ENCODE data around the gene TEAD1. TPM values are rescaled to one million over a fixed set of nuclear protein-coding genes. Genes with fewer than 3 reads are reported as not detected.

The TEAD1 gene
- total RNA-seq, 8 experiments from 2014 or later = 18.0 to 125 (median 40.2) TPM

GRCh38 chr11:12737024-12737423 is 62.8 kb downstream of the TEAD1 start:
- ATAC-seq (replicated peaks in 6 of 8) = no peak
- H3K27ac ChIP-seq = no peak overlapping the region
- no peak overlapping the region for H3K4me3 ChIP-seq
- H3K4me1 ChIP-seq (replicated peaks in 1 of 2) = peaks cover 0 to 2% of the 10 kb centered on the region in 2 donors
- in situ Hi-C loops (cut with MboI; ENCODE audit: low pct_unique_long_range_greater_than_20kb in 2 of 9, low sequenced_read_pairs in 9 of 9, unreplicated experiment in 9 of 9) = no loop called here
- WGBS, 10 experiments = 60 to 100% (median 81%) methylated on average over 2 of the region's 2 CpGs

GRCh38 chr11:12741671-12742216 is 67.5 kb downstream of the TEAD1 start:
- peaks cover 21 to 25% of the 10 kb centered on the region in 2 donors for H3K4me1 ChIP-seq (replicated peaks in 1 of 2)
- in situ Hi-C loops (cut with MboI; ENCODE audit: low pct_unique_long_range_greater_than_20kb in 2 of 9, low sequenced_read_pairs in 9 of 9, unreplicated experiment in 9 of 9) = no loop called here
- H3K27ac ChIP-seq = no peak overlapping the region
- no peak for ATAC-seq (replicated peaks in 6 of 8)
- whole genome bisulfite sequencing, 10 experiments = 0 to 100% (median 63%) methylated on average over 1 of the region's 1 CpG; no CpG with 5 or more reads in 2 of the 10 experiments
- no peak overlapping the region for H3K4me3 ChIP-seq

DNA sequence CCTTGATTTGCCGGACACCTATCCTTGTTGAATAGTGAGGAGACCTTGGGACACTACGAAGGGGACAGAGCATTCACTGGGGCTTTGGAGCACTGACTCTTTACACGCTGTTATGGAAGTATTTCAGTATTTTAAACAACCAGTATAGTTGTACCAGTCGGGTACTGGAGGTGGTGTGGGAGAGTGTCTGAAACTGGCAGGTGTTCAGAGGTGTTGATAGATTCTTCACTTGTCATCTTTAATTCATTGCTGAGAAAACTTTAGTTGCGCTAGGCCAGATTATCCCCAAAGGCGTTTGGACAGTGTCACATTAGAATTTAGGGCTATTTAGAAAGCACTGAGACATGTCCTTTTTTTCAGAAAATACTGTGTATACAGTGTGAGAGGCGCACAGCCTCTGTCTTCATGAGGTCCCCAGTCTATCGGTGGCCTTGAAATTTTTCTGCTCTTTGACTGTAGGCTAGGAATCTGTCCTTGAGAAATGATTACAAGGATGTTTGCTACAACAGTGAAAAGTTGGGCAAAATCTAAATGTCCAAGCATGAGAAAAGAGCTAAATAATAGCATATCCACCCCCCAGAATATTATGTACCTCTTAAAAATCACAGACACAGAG is 69.7 kb downstream of the TEAD1 start:
- Histone ChIP-seq H3K27ac (no peak overlapping the region), H3K4me1 (replicated peaks in 1 of 2) (peaks cover 24 to 29% of the 10 kb centered on the region in 2 donors), H3K4me3 (no peak overlapping the region)
- in situ Hi-C loops (cut with MboI; ENCODE audit: low pct_unique_long_range_greater_than_20kb in 2 of 9, low sequenced_read_pairs in 9 of 9, unreplicated experiment in 9 of 9) = no loop called here
- 64 to 100% (median 83%) methylated on average over 1 to 7 of the region's 8 CpGs; no CpG with 5 or more reads in 1 of the 10 experiments for WGBS, 10 experiments
- no peak for ATAC-seq (replicated peaks in 6 of 8)

DNA sequence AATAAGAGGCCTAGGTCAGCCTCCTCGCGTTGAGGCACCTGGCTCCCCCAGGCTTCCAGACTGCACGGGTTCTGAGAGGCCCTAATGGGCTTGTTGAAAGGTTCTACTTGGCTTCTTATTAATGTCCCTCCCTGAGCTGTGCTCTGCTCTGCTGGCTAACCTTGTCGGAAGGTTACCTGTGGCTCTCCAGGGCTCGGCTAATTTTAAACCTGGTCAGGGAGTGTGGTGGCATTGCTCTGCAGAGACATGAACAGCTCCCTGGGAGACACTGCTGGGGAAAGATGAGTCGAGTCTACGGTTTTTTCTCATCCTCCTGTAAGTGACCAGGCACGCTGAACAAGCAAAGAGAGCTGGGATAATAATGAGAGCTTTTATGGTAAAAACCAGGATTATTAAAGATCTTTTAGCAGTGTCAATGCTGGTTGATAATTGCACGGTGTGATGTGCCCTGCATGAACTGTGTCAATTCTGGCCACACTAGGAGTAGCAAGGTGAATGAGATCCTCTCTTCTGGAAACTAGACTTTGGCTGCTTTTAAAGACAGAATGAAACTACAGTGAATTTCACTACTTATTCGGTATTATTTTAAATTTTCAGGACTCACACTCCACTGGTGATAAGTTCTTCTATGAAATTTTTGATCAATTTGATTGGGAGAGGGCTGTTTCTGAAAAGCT is 70.7 kb downstream of the TEAD1 start:
- Histone ChIP-seq H3K4me3 (no peak overlapping the region), H3K4me1 (replicated peaks in 1 of 2) (peaks cover 29% of the 10 kb centered on the region in 2 donors), H3K27ac (peak overlapping the region in 1 of 2 donors; percentile 26)
- WGBS, 10 experiments = 18 to 93% (median 54%) methylated on average over 1 to 10 of the region's 10 CpGs
- in situ Hi-C loops (cut with MboI; ENCODE audit: low pct_unique_long_range_greater_than_20kb in 2 of 9, low sequenced_read_pairs in 9 of 9, unreplicated experiment in 9 of 9) = no loop called here
- ATAC-seq (replicated peaks in 6 of 8) = peak in 5 of 8 experiments; percentile 66 to 94 (median 92)

DNA sequence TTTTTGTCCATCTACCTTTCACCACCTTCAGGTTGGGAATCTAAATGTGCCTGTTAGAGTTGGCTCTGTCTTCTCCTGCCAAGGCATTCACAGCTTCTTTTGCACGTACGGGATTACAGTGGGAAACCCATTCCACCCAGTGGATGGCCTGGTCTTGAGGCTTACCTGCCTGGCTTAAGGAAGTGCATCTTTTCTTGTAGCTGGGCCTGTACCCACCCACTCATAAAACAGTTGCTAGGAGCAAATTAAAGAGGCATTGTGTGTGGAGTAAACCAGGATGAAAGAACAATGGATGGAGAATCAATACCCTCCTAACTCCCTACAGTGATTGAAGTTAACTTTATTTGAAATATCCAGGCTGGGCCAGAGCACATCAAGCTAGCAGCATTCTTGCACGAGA is 71.6 kb downstream of the TEAD1 start:
- WGBS, 10 experiments = 59 to 100% (median 80%) methylated on average over 1 to 3 of the region's 3 CpGs; no CpG with 5 or more reads in 3 of the 10 experiments
- in situ Hi-C loops (cut with MboI; ENCODE audit: low pct_unique_long_range_greater_than_20kb in 2 of 9, low sequenced_read_pairs in 9 of 9, unreplicated experiment in 9 of 9) = no loop called here
- peaks cover 29% of the 10 kb centered on the region in 2 donors for H3K4me1 ChIP-seq (replicated peaks in 1 of 2)
- no peak overlapping the region for H3K27ac ChIP-seq
- no peak overlapping the region for H3K4me3 ChIP-seq
- ATAC-seq (replicated peaks in 6 of 8) = peak in 2 of 8 experiments; percentile 6 to 8

GRCh38 chr11:12746593-12747097 is 72.4 kb downstream of the TEAD1 start:
- Histone ChIP-seq H3K4me3 (no peak overlapping the region), H3K27ac (no peak overlapping the region), H3K4me1 (replicated peaks in 1 of 2) (peaks cover 28 to 29% of the 10 kb centered on the region in 2 donors)
- in situ Hi-C loops (cut with MboI; ENCODE audit: low pct_unique_long_range_greater_than_20kb in 2 of 9, low sequenced_read_pairs in 9 of 9, unreplicated experiment in 9 of 9) = no loop called here
- peak in 7 of 8 experiments; percentile 36 to 95 (median 81) for ATAC-seq (replicated peaks in 6 of 8)
- WGBS, 10 experiments = 30 to 100% (median 35%) methylated on average over 2 to 4 of the region's 6 CpGs; no CpG with 5 or more reads in 5 of the 10 experiments

DNA sequence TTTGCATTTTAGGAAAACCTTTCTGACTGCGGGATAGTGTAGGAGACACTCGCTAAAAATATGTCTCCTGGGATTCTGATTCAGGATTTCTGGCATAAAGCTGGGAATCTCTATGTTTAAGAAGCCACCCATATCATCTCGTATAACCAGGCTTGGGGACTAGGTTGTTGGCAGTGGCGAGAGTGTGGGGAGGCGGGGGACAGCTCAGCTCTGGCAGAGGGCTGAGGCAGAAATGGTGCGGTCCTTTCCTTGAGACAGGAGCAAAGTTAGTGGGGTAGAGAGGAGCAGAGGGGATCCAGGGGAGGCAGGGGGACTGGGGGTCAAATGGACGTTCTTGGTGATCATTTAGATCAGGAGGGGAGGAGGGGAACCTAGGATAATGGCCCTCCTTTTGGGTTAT is 74.3 kb downstream of the TEAD1 start:
- ATAC-seq (replicated peaks in 6 of 8) = no peak
- no peak overlapping the region for H3K27ac ChIP-seq
- in situ Hi-C loops (cut with MboI; ENCODE audit: low pct_unique_long_range_greater_than_20kb in 2 of 9, low sequenced_read_pairs in 9 of 9, unreplicated experiment in 9 of 9) = no loop called here
- WGBS, 10 experiments = 40 to 100% (median 83%) methylated on average over 1 to 2 of the region's 7 CpGs; no CpG with 5 or more reads in 5 of the 10 experiments
- peaks cover 32 to 34% of the 10 kb centered on the region in 2 donors for H3K4me1 ChIP-seq (replicated peaks in 1 of 2)
- no peak overlapping the region for H3K4me3 ChIP-seq

DNA sequence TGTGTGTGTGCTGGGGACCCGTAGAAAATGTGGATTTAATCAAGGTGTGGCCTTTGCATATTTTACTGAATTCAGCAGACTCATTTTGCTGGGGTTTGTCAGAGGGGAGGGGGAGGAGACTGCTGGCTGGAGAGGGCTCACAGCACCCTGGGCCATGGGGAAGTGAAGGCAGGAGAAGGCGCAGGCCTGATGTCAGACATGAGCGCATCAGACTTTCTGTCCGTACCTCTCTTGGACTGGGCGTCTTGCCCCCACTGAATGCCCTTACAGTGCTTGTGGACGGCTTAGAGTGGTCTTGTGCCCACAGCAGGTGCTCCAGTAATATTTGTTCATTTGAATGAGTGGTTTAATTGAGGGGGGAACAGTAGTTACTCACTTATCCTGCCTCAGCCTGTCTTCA is 75.2 kb downstream of the TEAD1 start:
- Histone ChIP-seq H3K27ac (no peak overlapping the region), H3K4me1 (replicated peaks in 1 of 2) (peaks cover 36 to 40% of the 10 kb centered on the region in 2 donors), H3K4me3 (no peak overlapping the region)
- in situ Hi-C loops (cut with MboI; ENCODE audit: low pct_unique_long_range_greater_than_20kb in 2 of 9, low sequenced_read_pairs in 9 of 9, unreplicated experiment in 9 of 9) = no loop called here
- no peak for ATAC-seq (replicated peaks in 6 of 8)
- 0 to 100% (median 82%) methylated on average over 1 to 5 of the region's 6 CpGs; no CpG with 5 or more reads in 4 of the 10 experiments for WGBS, 10 experiments

GRCh38 chr11:12750181-12750580 is 76.0 kb downstream of the TEAD1 start:
- H3K27ac ChIP-seq = no peak overlapping the region
- H3K4me3 ChIP-seq = no peak overlapping the region
- in situ Hi-C loops (cut with MboI; ENCODE audit: low pct_unique_long_range_greater_than_20kb in 2 of 9, low sequenced_read_pairs in 9 of 9, unreplicated experiment in 9 of 9) = no loop called here
- peaks cover 36 to 39% of the 10 kb centered on the region in 2 donors for H3K4me1 ChIP-seq (replicated peaks in 1 of 2)
- ATAC-seq (replicated peaks in 6 of 8) = no peak
- 80 to 100% (median 94%) methylated on average over 1 to 5 of the region's 5 CpGs; no CpG with 5 or more reads in 1 of the 10 experiments for WGBS, 10 experiments

DNA sequence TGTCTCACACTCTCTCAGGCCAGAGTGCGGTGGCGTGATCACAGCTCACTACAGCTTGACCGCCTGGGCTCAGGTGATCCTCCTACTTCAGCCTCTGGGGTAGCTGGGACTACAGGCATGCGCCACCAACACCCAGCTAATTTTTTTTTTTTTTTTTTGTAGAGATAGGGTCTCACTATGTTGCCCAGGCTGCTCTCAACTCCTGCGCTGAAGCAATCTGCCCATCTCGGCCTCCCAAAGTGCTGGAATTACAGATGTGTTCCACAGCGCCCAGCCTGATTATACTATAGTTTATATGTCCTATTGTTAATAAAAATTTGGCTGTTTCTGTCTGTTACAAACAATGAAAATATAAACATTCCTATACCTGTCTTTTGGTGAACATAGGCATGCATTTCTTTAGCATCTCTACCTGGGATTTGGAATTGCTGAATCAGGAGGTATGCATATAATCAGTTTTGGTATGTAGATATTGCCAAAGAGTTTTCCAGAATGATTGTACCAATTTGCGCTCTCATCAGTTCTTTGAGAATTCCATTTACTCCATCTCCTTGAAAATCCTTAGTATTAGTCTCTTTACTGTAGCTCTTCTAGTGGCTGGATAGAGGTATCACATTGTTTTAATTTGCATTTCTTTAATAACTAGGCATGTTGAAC is 78.8 kb downstream of the TEAD1 start:
- in situ Hi-C loops (cut with MboI; ENCODE audit: low pct_unique_long_range_greater_than_20kb in 2 of 9, low sequenced_read_pairs in 9 of 9, unreplicated experiment in 9 of 9) = no loop called here
- Histone ChIP-seq H3K4me3 (no peak overlapping the region), H3K27ac (no peak overlapping the region), H3K4me1 (replicated peaks in 1 of 2) (peaks cover 28 to 40% of the 10 kb centered on the region in 2 donors)
- 93 to 100% (median 100%) methylated on average over 1 to 8 of the region's 8 CpGs for WGBS, 10 experiments
- ATAC-seq (replicated peaks in 6 of 8) = no peak

- no peak for ATAC-seq (replicated peaks in 6 of 8)
- Histone ChIP-seq H3K4me1 (replicated peaks in 1 of 2) (peaks cover 27 to 40% of the 10 kb centered on the region in 2 donors), H3K27ac (no peak overlapping the region), H3K4me3 (no peak overlapping the region)
- 57 to 100% (median 83%) methylated on average over 1 to 3 of the region's 3 CpGs for WGBS, 10 experiments
- in situ Hi-C loops (cut with MboI; ENCODE audit: low pct_unique_long_range_greater_than_20kb in 2 of 9, low sequenced_read_pairs in 9 of 9, unreplicated experiment in 9 of 9) = no loop called here
These were observed 79.8 kb downstream of the TEAD1 start for GRCh38 chr11:12754021-12754420.

DNA sequence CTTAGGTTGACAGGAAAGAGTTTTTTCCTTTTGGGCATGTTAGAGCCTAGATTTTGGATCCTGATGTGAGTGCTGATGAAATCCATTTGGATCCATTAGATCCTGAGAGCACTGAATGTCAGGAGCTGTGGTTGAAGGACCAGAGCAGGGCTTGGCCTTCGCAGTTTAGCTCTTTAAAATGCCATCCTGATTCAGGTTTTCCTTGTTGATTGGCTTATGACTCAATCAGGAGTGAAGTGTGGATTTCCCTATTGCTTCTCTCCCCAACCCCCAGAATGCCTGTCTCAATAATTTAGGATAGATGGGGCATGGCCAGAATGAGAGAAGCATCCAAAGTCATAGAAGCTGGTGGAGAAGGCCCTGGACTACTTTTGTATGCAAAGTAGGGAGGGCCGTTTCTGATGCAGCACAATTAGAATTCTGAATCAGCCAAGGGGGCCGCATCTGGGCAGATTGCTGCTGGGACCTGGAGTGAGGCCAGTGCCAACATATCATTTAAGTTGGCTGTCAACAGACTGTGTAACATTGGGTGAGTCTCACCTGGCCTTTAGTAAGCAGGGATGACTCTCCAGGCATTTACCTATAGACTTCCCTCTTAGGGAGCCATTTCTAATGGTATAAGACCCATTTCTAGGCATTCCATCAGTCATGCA is 80.5 kb downstream of the TEAD1 start:
- Histone ChIP-seq H3K4me1 (replicated peaks in 1 of 2) (peaks cover 23 to 40% of the 10 kb centered on the region in 2 donors), H3K4me3 (no peak overlapping the region), H3K27ac (no peak overlapping the region)
- peak in 3 of 8 experiments; percentile 76 to 81 (median 79) for ATAC-seq (replicated peaks in 6 of 8)
- 60 to 100% (median 80%) methylated on average over 1 to 3 of the region's 3 CpGs; no CpG with 5 or more reads in 4 of the 10 experiments for WGBS, 10 experiments
- in situ Hi-C loops (cut with MboI; ENCODE audit: low pct_unique_long_range_greater_than_20kb in 2 of 9, low sequenced_read_pairs in 9 of 9, unreplicated experiment in 9 of 9) = no loop called here

Data from motor neuron (in vitro differentiated cells).